ENCODE data around the gene AGXT2. TPM values are rescaled to one million over a fixed set of nuclear protein-coding genes. Genes with fewer than 3 reads are reported as not detected.

Gene AGXT2
- total and polyA plus RNA-seq, 4 donors, result 49.4 to 67.9 (median 50.6) TPM

GRCh38 chr5:34970552-34970951, 77.2 kb downstream of the AGXT2 start:
- Histone ChIP-seq H3K9ac (ENCODE audit: low read depth in 1 of 2, low read length in 2 of 2) (no peak overlapping the region), H3K4me3 (ENCODE audit: low read depth in 1 of 3, low read length in 3 of 3) (no peak overlapping the region), H3K27ac (ENCODE audit: low read depth in 1 of 2, low read length in 2 of 2) (no peak overlapping the region), H3K36me3 (ENCODE audit: control insufficient read depth in 4 of 4, insufficient read depth in 3 of 4, low read depth in 1 of 4, low read length in 3 of 4) (no peaks in the 10 kb centered on the region), H3K27me3 (ENCODE audit: control insufficient read depth in 4 of 4, insufficient read depth in 4 of 4, low read length in 3 of 4) (no peaks in the 10 kb centered on the region), H3K4me1 (ENCODE audit: control insufficient read depth in 4 of 4, insufficient read depth in 4 of 4, low read length in 3 of 4) (no peaks in the 10 kb centered on the region), H3K9me3 (ENCODE audit: control insufficient read depth in 4 of 4, low read length in 3 of 4) (no peaks in the 10 kb centered on the region)
- no peak for DNase-seq (ENCODE audit: low spot score)
- 87% methylated on average over 1 of the region's 1 CpG for WGBS
- TF ChIP-seq YY1 (IDR thresholded peaks at IDR 0.05) (no peak), JUND (IDR thresholded peaks at IDR 0.05) (no peak), GABPA (IDR thresholded peaks at IDR 0.05 in 1 of 2, conservative IDR thresholded peaks at IDR 0.05 in 1 of 2) (no peak), FOXA1 (IDR thresholded peaks at IDR 0.05) (no peak), RAD21 (IDR thresholded peaks at IDR 0.05) (no peak), HNF4G (IDR thresholded peaks at IDR 0.05) (no peak), HNF4A (conservative IDR thresholded peaks at IDR 0.05) (no peak), RXRA (IDR thresholded peaks at IDR 0.05) (no peak), FOXA2 (IDR thresholded peaks at IDR 0.05) (no peak), CTCF (IDR thresholded peaks at IDR 0.05; ENCODE audit: low read depth, low read length, missing input control) (no peak), ATF3 (IDR thresholded peaks at IDR 0.05) (no peak), MAX (IDR thresholded peaks at IDR 0.05) (no peak), EGR1 (IDR thresholded peaks at IDR 0.05; ENCODE audit: low read depth in 2 of 2) (no peak), TAF1 (conservative IDR thresholded peaks at IDR 0.05) (no peak), REST (IDR thresholded peaks at IDR 0.05) (no peak), NR2F2 (IDR thresholded peaks at IDR 0.05) (no peak), SP1 (IDR thresholded peaks at IDR 0.05) (no peak)

- H3K4me3 ChIP-seq (ENCODE audit: low read depth in 1 of 3, low read length in 3 of 3), result no peak overlapping the region
- no peaks in the 10 kb centered on the region for H3K9me3 ChIP-seq (ENCODE audit: control insufficient read depth in 4 of 4, low read length in 3 of 4)
- no peaks in the 10 kb centered on the region for H3K36me3 ChIP-seq (ENCODE audit: control insufficient read depth in 4 of 4, insufficient read depth in 3 of 4, low read depth in 1 of 4, low read length in 3 of 4)
- H3K27ac ChIP-seq (ENCODE audit: low read depth in 1 of 2, low read length in 2 of 2), result no peak overlapping the region
- no peaks in the 10 kb centered on the region for H3K4me1 ChIP-seq (ENCODE audit: control insufficient read depth in 4 of 4, insufficient read depth in 4 of 4, low read length in 3 of 4)
- WGBS, result 96% methylated on average over 2 of the region's 2 CpGs
- no peak overlapping the region for H3K9ac ChIP-seq (ENCODE audit: low read depth in 1 of 2, low read length in 2 of 2)
- DNase-seq (ENCODE audit: low spot score), result no peak
- no peaks in the 10 kb centered on the region for H3K27me3 ChIP-seq (ENCODE audit: control insufficient read depth in 4 of 4, insufficient read depth in 4 of 4, low read length in 3 of 4)
- TF ChIP-seq FOXA1 (IDR thresholded peaks at IDR 0.05) (no peak), MAX (IDR thresholded peaks at IDR 0.05) (no peak), SP1 (IDR thresholded peaks at IDR 0.05) (no peak), JUND (IDR thresholded peaks at IDR 0.05) (no peak), ATF3 (IDR thresholded peaks at IDR 0.05) (no peak), FOXA2 (IDR thresholded peaks at IDR 0.05) (no peak), GABPA (IDR thresholded peaks at IDR 0.05 in 1 of 2, conservative IDR thresholded peaks at IDR 0.05 in 1 of 2) (no peak), HNF4G (IDR thresholded peaks at IDR 0.05) (no peak), YY1 (IDR thresholded peaks at IDR 0.05) (no peak), TAF1 (conservative IDR thresholded peaks at IDR 0.05) (no peak), EGR1 (IDR thresholded peaks at IDR 0.05; ENCODE audit: low read depth in 2 of 2) (no peak), CTCF (IDR thresholded peaks at IDR 0.05; ENCODE audit: low read depth, low read length, missing input control) (no peak), HNF4A (conservative IDR thresholded peaks at IDR 0.05) (no peak), NR2F2 (IDR thresholded peaks at IDR 0.05) (no peak), ZBTB33 (IDR thresholded peaks at IDR 0.05) (no peak), RAD21 (IDR thresholded peaks at IDR 0.05) (no peak)
Observed at GRCh38 chr5:34968258-34968657, 79.5 kb downstream of the AGXT2 start.
